B cell (primary cell): Measurements from ENCODE around the gene GBP2. TPM values are rescaled to one million over a fixed set of nuclear protein-coding genes. Genes with fewer than 3 reads are reported as not detected.

ENCODE experiments used
- ATAC-seq: fragments of 200-7000 bp; cut with Tn5 transposase; one replicate; pipeline ENCODE4 v1.10.0; 2021; ENCODE audit warnings: low read depth, mild to moderate bottlenecking, moderate number of reproducible peaks, moderate library complexity
- CTCF ChIA-PET: fragments of 350-600 bp; sonication (Branson Sonifier 250); formaldehyde crosslinking; loops from one replicate; lab custom pipeline; 2021; ENCODE audit warnings: antibody characterized with exemption, inconsistent platforms; lab: Charles Lee
- POLR2A ChIA-PET: fragments of 350-600 bp; sonication (Branson Sonifier 250); formaldehyde crosslinking; loops from one replicate; lab custom pipeline; 2021; ENCODE audit warnings: antibody characterized with exemption; lab: Charles Lee
- DNase-seq: peaks from one replicate; pipeline ENCODE4 v3.0.0; 2013
- H2AFZ ChIP-seq: 2 replicates; pipeline ENCODE4 v1.6.1; 2012; ENCODE audit warnings: mild to moderate bottlenecking, low read depth, low read length; ENCODE audit not compliant: insufficient read depth, poor library complexity, severe bottlenecking
- H3K27ac ChIP-seq, 2 donors: 1 replicate in 1 of 2; 2 replicates in 1 of 2; pipeline ENCODE4 v1.5.1; 2012 to 2013; ENCODE audit warnings: low read length in 2 of 2, mild to moderate bottlenecking in 2 of 2, moderate library complexity in 1 of 2
- H3K27me3 ChIP-seq, 4 experiments: fragments of 200-600 bp in 1 of 4; sonication (generic) in 1 of 4; replicated peaks in 1 of 4; 1 replicate in 2 of 4; 2 replicates in 2 of 4; pipeline versions ENCODE4 v1.6.1 to v1.7.0; 2013 to 2016; ENCODE audit warnings: low read length in 3 of 4, mild to moderate bottlenecking in 2 of 4, mixed read lengths in 1 of 4, moderate library complexity in 1 of 4; ENCODE audit not compliant: insufficient read depth in 4 of 4, control insufficient read depth in 3 of 4; ENCODE audit errors: control extremely low read depth in 1 of 4
- H3K36me3 ChIP-seq, 2 experiments: replicated peaks in 1 of 2; 1 replicate in 1 of 2; 2 replicates in 1 of 2; pipeline versions ENCODE4 v1.6.1 to v1.7.1; 2013; ENCODE audit warnings: low read length in 1 of 2; ENCODE audit not compliant: insufficient read depth in 2 of 2, control insufficient read depth in 1 of 2; ENCODE audit errors: control extremely low read depth in 1 of 2, extremely low read depth in 1 of 2
- H3K4me1 ChIP-seq, 2 donors: fragments of 200-600 bp in 1 of 2; sonication (generic) in 1 of 2; 1 replicate in 1 of 2; 2 replicates in 1 of 2; pipeline versions ENCODE4 v1.5.1 to v1.6.1; 2013 to 2017; ENCODE audit warnings: low read length in 2 of 2; ENCODE audit not compliant: control insufficient read depth in 2 of 2, insufficient read depth in 2 of 2
- H3K4me2 ChIP-seq: replicated peaks from 2 replicates; pipeline ENCODE3; 2012; ENCODE audit warnings: mild to moderate bottlenecking, low read depth, low read length; ENCODE audit not compliant: poor library complexity, severe bottlenecking
- H3K4me3 ChIP-seq, 5 experiments: fragments of 200-600 bp in 1 of 5; sonication (generic) in 1 of 5; 1 replicate in 3 of 5; 2 replicates in 2 of 5; pipeline versions ENCODE4 v1.5.1 to v1.7.0; 2011 to 2016; ENCODE audit warnings: low read length in 4 of 5, mild to moderate bottlenecking in 4 of 5, low read depth in 2 of 5, control low read depth in 1 of 5, moderate library complexity in 1 of 5; ENCODE audit not compliant: insufficient read depth in 1 of 5; ENCODE audit errors: control extremely low read depth in 1 of 5, extremely low read depth in 1 of 5
- H3K79me2 ChIP-seq: fragments of 200-600 bp; sonication (generic); one replicate; pipeline ENCODE4 v1.6.0; 2016; ENCODE audit warnings: low read length; ENCODE audit not compliant: control insufficient read depth, insufficient read depth
- H3K9ac ChIP-seq: fragments of 200-600 bp; sonication (generic); 2 replicates; pipeline ENCODE4 v1.6.1; 2017; ENCODE audit warnings: mild to moderate bottlenecking, low read length, moderate library complexity
- H3K9me3 ChIP-seq, 3 donors: one replicate each; pipeline versions ENCODE4 v1.6.1 to v1.7.1; 2013; ENCODE audit warnings: low read length in 2 of 3; ENCODE audit not compliant: control insufficient read depth in 2 of 3, insufficient read depth in 1 of 3; ENCODE audit errors: control extremely low read depth in 1 of 3
- H4K20me1 ChIP-seq: 2 replicates; pipeline ENCODE4 v1.6.0; 2012; ENCODE audit warnings: mild to moderate bottlenecking, low read length; ENCODE audit not compliant: insufficient read depth, control insufficient read depth, poor library complexity, severe bottlenecking
- H3K27ac Mint-ChIP-seq: one replicate; pipeline ENCODE4 v1.8.0; 2021; ENCODE audit warnings: mixed read lengths
- H3K27me3 Mint-ChIP-seq: one replicate; pipeline ENCODE4 v1.8.0; 2021; ENCODE audit warnings: mixed read lengths
- H3K4me1 Mint-ChIP-seq: one replicate; pipeline ENCODE4 v1.8.0; 2021; ENCODE audit warnings: mixed read lengths
- H3K4me3 Mint-ChIP-seq: one replicate; pipeline ENCODE4 v1.8.0; 2021; ENCODE audit warnings: mixed read lengths
- H3K9me3 Mint-ChIP-seq: one replicate; pipeline ENCODE4 v1.8.0; 2022; ENCODE audit warnings: mixed read lengths; ENCODE audit not compliant: insufficient read depth
- CTCF ChIP-seq: fragments of 200-600 bp; IDR thresholded peaks from one replicate; pipeline ENCODE4 v1.8.0; 2022; ENCODE audit warnings: antibody characterized with exemption, mild to moderate bottlenecking
- EZH2 ChIP-seq: IDR thresholded peaks from 2 replicates; pipeline ENCODE4 v1.6.1; 2012; ENCODE audit warnings: borderline replicate concordance, low read depth, mild to moderate bottlenecking, moderate library complexity, low read length; ENCODE audit not compliant: insufficient read depth, poor library complexity, severe bottlenecking
- WGBS: methylation state at CpG from one replicate; pipeline ENCODE4 v1.1.5; 2013; ENCODE audit warnings: missing lambda C conversion rate; ENCODE audit not compliant: insufficient coverage; 5-methylcytosine and 5-hydroxymethylcytosine counted together
- intact Hi-C: fragments of 100-400 bp; cut with micrococcal nuclease; formaldehyde crosslinking; loops from one replicate; pipeline ENCODE4 v1.10.0; 2022
- polyA plus RNA-seq: library from polyadenylated mRNA; depleted of rRNA; stranded (reverse); fragments of >200 nt; gene quantifications from 2 replicates; pipeline ENCODE4 v1.2.3, GENCODE V29; 2012
- total RNA-seq, 2 donors: library from RNA; stranded (reverse); fragments of 120-200 nt in 1 of 2; gene quantifications; 1 replicate in 1 of 2; 2 replicates in 1 of 2; pipeline versions ENCODE4 v1.2.3 to v1.2.4, GENCODE V29; 2013 to 2022

The GBP2 gene
- total and polyA plus RNA-seq, 2 donors (not counting 1 experiment from before 2014, with no cell fraction given) = 8.2 to 31.9 TPM

DNA sequence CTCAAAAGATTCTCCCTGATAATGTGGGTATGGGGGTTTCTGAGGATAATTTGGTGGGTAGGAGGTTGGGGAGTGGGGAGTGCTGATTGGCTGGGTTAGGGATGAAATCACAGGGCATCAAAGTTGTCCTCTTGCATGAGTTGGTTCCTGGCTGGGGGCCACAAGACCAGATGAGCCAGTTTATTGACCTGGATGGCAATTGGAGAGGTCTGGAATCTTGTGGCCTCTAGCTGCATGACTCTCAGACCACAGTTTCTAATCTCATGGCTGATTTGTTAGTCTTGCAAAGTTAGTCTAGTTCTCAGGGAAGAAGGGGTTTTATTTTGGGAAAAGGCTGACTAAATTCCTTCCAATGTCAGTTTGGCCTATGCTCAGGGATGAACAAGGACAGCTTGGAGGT lies 57.6 kb downstream of the GBP2 start:
- Histone ChIP-seq H3K9ac (no peak overlapping the region), H3K27ac (no peak overlapping the region), H2AFZ (no peak overlapping the region), H3K79me2 (peaks cover 12% of the 10 kb centered on the region), H3K4me1 (peaks cover 24 to 28% of the 10 kb centered on the region in 2 donors), H4K20me1 (no peaks in the 10 kb centered on the region), H3K36me3 (no peaks in the 10 kb centered on the region), H3K9me3 (no peaks in the 10 kb centered on the region), H3K27me3 (no peaks in the 10 kb centered on the region), H3K4me3 (no peak overlapping the region), H3K4me2 (no peak overlapping the region)
- TF ChIP-seq CTCF (no peak), EZH2 (no peak)
- Mint-ChIP-seq H3K4me3 (no peak overlapping the region), H3K27ac (no peak overlapping the region), H3K4me1 (peaks cover 33% of the 10 kb centered on the region), H3K27me3 (no peaks in the 10 kb centered on the region), H3K9me3 (no peaks in the 10 kb centered on the region)
- no peak for DNase-seq
- intact Hi-C loops = no loop called here
- ATAC-seq = no peak
- POLR2A ChIA-PET = no interaction called here
- CTCF ChIA-PET = interaction anchor here (0.6 to 2.2 kb wide), 3 partner anchors 17 to 449 kb away, joined by 3 to 10 read pairs (median 4); no protein-coding TSS in a partner anchor

DNA sequence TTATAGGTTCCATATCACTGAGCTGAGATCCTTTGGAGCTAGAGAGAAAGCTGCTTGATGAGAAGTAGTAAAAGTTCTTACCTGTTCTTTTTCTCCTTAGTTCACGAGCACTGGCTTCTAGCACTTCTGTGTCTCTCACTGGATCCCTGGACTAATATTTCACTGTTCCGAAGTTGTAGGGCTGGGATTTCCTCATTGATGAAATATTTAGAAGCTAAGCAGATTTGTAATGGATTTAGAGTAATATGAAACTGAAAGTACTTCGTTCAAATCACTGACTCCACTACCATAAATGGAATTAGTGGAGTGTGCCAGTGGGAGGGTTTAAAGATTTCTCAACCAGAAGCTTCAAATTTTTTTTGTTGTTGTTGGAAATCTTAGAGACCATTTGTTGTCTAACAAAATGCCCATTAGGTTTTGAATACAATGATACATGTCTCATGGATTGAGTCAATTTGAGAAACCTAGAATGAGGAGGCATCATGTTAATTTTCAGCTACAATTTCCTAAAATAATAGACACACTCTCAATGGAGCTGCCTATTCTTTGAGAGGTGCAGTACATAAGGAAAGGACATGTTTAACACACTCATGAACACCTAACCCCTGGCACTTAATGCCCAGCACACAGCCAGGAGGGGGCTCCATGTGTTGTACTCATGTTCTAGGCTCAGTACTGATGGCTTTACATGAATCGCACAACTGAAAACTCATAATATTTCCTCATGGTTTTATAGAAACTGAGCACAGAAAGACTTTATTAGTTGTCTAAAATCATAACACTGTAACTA lies 60.6 kb downstream of the GBP2 start, which contains the start of gene GBP1:
TSS of gene GBP1 (minus strand) at position 130 of the 790 bp plus-strand sequence. CDS start 1,974 bp downstream, outside the sequence.
- peak within 1 kb of the TSS; percentile 88 for H3K9ac ChIP-seq
- no peaks in the 10 kb centered on the region for H3K9me3 ChIP-seq
- H3K4me3 ChIP-seq = peak within 1 kb of the TSS; percentile 50 to 94 (median 58)
- Mint-ChIP-seq H3K27ac (peak within 1 kb of the TSS; percentile 92), H3K4me1 (peaks cover 42% of the 10 kb centered on the region), H3K27me3 (no peaks in the 10 kb centered on the region), H3K9me3 (no peaks in the 10 kb centered on the region), H3K4me3 (peak within 1 kb of the TSS; percentile 96)
- CTCF ChIA-PET = interaction anchor here (0.6 to 2.2 kb wide), 4 partner anchors 20 to 293 kb away, joined by 3 to 8 read pairs (median 4); no protein-coding TSS in a partner anchor
- no peaks in the 10 kb centered on the region for H4K20me1 ChIP-seq
- peak; percentile 70 for ATAC-seq
- WGBS = 100% methylated on average over 1 of the region's 4 CpGs
- POLR2A ChIA-PET = no interaction called here
- peak; percentile 58 for DNase-seq
- peaks cover 16% of the 10 kb centered on the region for H3K79me2 ChIP-seq
- H3K27me3 ChIP-seq = no peaks in the 10 kb centered on the region
- TF ChIP-seq EZH2 = no peak
- no peak for TF ChIP-seq CTCF
- H3K4me1 ChIP-seq = peaks cover 21 to 30% of the 10 kb centered on the region in 2 donors
- intact Hi-C loops = loop anchor here (1.0 kb wide), 1 partner anchor 174 kb away; the partner anchor contains the start of gene GTF2B
- peak within 1 kb of the TSS; percentile 81 for H2AFZ ChIP-seq
- no peaks in the 10 kb centered on the region for H3K36me3 ChIP-seq
- H3K4me2 ChIP-seq = peak within 1 kb of the TSS; percentile 80
- H3K27ac ChIP-seq = peak within 1 kb of the TSS; percentile 62 to 74
